Measurements from ENCODE around the gene ANO5. TPM values are rescaled to one million over a fixed set of nuclear protein-coding genes. Genes with fewer than 3 reads are reported as not detected.
"Not testable (repeated sequence)": the region's sequence is repeated elsewhere in the genome, so short reads cannot be mapped to it uniquely, and the experiment has no call there.

The ANO5 gene
- total RNA-seq, 1 experiment from 2014 or later: 3.4 TPM

GRCh38 chr11:22276535-22276934, 83.7 kb downstream of the ANO5 start:
- no peak overlapping the region for H3K56ac ChIP-seq (ENCODE audit: insufficient read length, low read depth, low read length)
- TF ChIP-seq CTCF (conservative IDR thresholded peaks at IDR 0.05): no peak
- no peak overlapping the region for H2AK5ac ChIP-seq (ENCODE audit: insufficient read length, low read length)
- H2BK5ac ChIP-seq (ENCODE audit: insufficient read length, low read length): no peak overlapping the region
- no peaks in the 10 kb centered on the region for H3K9me3 ChIP-seq (ENCODE audit: control insufficient read depth, low read depth, low read length)
- H4K20me1 ChIP-seq (ENCODE audit: control insufficient read depth, insufficient read depth, insufficient read length): no peaks in the 10 kb centered on the region
- no peaks in the 10 kb centered on the region; a peak in 1 of 7 replicates for H3K36me3 Mint-ChIP-seq (ENCODE audit: insufficient read depth in 1 of 3, low read depth in 3 of 3)
- no peak overlapping the region for H2BK12ac ChIP-seq (ENCODE audit: insufficient read length, low read depth, low read length)
- H3K79me1 ChIP-seq (ENCODE audit: insufficient read depth, low read depth, low read length, poor library complexity, severe bottlenecking): no peaks in the 10 kb centered on the region
- H3K9ac ChIP-seq (ENCODE audit: extremely low read depth, insufficient read length, low read length): no peak overlapping the region
- H3K14ac ChIP-seq (ENCODE audit: insufficient read depth, low read length): no peak overlapping the region
- no peak for DNase-seq
- no peak overlapping the region for H3K18ac ChIP-seq (ENCODE audit: insufficient read length, low read depth, low read length)
- no peak overlapping the region for H2AFZ ChIP-seq (ENCODE audit: low read length)
- no peaks in the 10 kb centered on the region for H3K23me2 ChIP-seq (ENCODE audit: insufficient read length, low read depth, low read length, poor library complexity, severe bottlenecking)
- H3T11ph ChIP-seq (ENCODE audit: low read length): no peak overlapping the region
- H3K27ac ChIP-seq (ENCODE audit: insufficient read length, low read depth, low read length): no peak overlapping the region
- H4K91ac ChIP-seq (ENCODE audit: insufficient read length, low read depth, low read length): no peak overlapping the region
- H3K4me1 ChIP-seq (ENCODE audit: insufficient read depth, low read length): no peaks in the 10 kb centered on the region
- no peak overlapping the region for H4K8ac ChIP-seq (replicated peaks; ENCODE audit: insufficient read length, low read depth, low read length)
- whole genome bisulfite sequencing (ENCODE audit: extremely low coverage, insufficient read length, low lambda C conversion rate): no CpG with 5 or more reads among the region's 4 CpGs
- no peak overlapping the region for H3K4ac ChIP-seq (ENCODE audit: low read depth, low read length)
- no peaks in the 10 kb centered on the region for H3K27me3 ChIP-seq (ENCODE audit: insufficient read depth, low read length)
- no peak overlapping the region for H3K23ac ChIP-seq (ENCODE audit: insufficient read length, low read depth, low read length)
- no peaks in the 10 kb centered on the region for H3K79me2 ChIP-seq (ENCODE audit: insufficient read depth, low read length)
- H2BK120ac ChIP-seq (ENCODE audit: low read depth, low read length, poor library complexity, severe bottlenecking): no peak overlapping the region
- no peaks in the 10 kb centered on the region for H3K9me3 Mint-ChIP-seq
- H3K27me3 Mint-ChIP-seq (ENCODE audit: low read depth): no peaks in the 10 kb centered on the region
- H3K4me2 ChIP-seq (ENCODE audit: insufficient read depth, insufficient read length, low read length): no peak overlapping the region
- no peak overlapping the region for H2BK15ac ChIP-seq (ENCODE audit: low read depth, low read length)
- H3K4me3 Mint-ChIP-seq: no peak overlapping the region
- H3K4me1 Mint-ChIP-seq: no peaks in the 10 kb centered on the region
- no peak overlapping the region for H4K5ac ChIP-seq (ENCODE audit: insufficient read length, low read depth, low read length)
- H3K27ac Mint-ChIP-seq: no peak overlapping the region
- H2BK20ac ChIP-seq (ENCODE audit: low read depth, low read length, poor library complexity, severe bottlenecking): no peak overlapping the region

- not testable (repeated sequence) for H3K27me3 ChIP-seq (ENCODE audit: insufficient read depth, low read length); H3K79me1 ChIP-seq (ENCODE audit: insufficient read depth, low read depth, low read length, poor library complexity, severe bottlenecking); H4K8ac ChIP-seq (replicated peaks; ENCODE audit: insufficient read length, low read depth, low read length); H2BK12ac ChIP-seq (ENCODE audit: insufficient read length, low read depth, low read length); H3K18ac ChIP-seq (ENCODE audit: insufficient read length, low read depth, low read length); H3K4me1 Mint-ChIP-seq; H3K4me2 ChIP-seq (ENCODE audit: insufficient read depth, insufficient read length, low read length); H3K14ac ChIP-seq (ENCODE audit: insufficient read depth, low read length); H2AFZ ChIP-seq (ENCODE audit: low read length); H3K27ac Mint-ChIP-seq; H3K23me2 ChIP-seq (ENCODE audit: insufficient read length, low read depth, low read length, poor library complexity, severe bottlenecking); H2BK5ac ChIP-seq (ENCODE audit: insufficient read length, low read length); H3K9ac ChIP-seq (ENCODE audit: extremely low read depth, insufficient read length, low read length); H2BK15ac ChIP-seq (ENCODE audit: low read depth, low read length); H3K4ac ChIP-seq (ENCODE audit: low read depth, low read length); DNase-seq; H3K79me2 ChIP-seq (ENCODE audit: insufficient read depth, low read length); H3K4me3 Mint-ChIP-seq; H3T11ph ChIP-seq (ENCODE audit: low read length); H2BK120ac ChIP-seq (ENCODE audit: low read depth, low read length, poor library complexity, severe bottlenecking); H3K23ac ChIP-seq (ENCODE audit: insufficient read length, low read depth, low read length); H2BK20ac ChIP-seq (ENCODE audit: low read depth, low read length, poor library complexity, severe bottlenecking); H4K5ac ChIP-seq (ENCODE audit: insufficient read length, low read depth, low read length); H4K20me1 ChIP-seq (ENCODE audit: control insufficient read depth, insufficient read depth, insufficient read length); H3K56ac ChIP-seq (ENCODE audit: insufficient read length, low read depth, low read length); H3K27ac ChIP-seq (ENCODE audit: insufficient read length, low read depth, low read length); H3K9me3 ChIP-seq (ENCODE audit: control insufficient read depth, low read depth, low read length); H2AK5ac ChIP-seq (ENCODE audit: insufficient read length, low read length); H4K91ac ChIP-seq (ENCODE audit: insufficient read length, low read depth, low read length); H3K27me3 Mint-ChIP-seq (ENCODE audit: low read depth); H3K4me1 ChIP-seq (ENCODE audit: insufficient read depth, low read length)
- Mint-ChIP-seq H3K36me3 (ENCODE audit: insufficient read depth in 1 of 3, low read depth in 3 of 3) (peaks cover 18 to 23% (median 20%) of the 10 kb centered on the region in 3 experiments), H3K9me3 (peaks cover 14 to 15% of the 10 kb centered on the region in 2 experiments)
- no CpG with 5 or more reads among the region's 17 CpGs for WGBS (ENCODE audit: extremely low coverage, insufficient read length, low lambda C conversion rate)
These were observed 92.1 kb downstream of the ANO5 start for GRCh38 chr11:22284991-22285390.

Data from H9 (cell line).